ENCODE results near the gene CMTM5.
"Not testable (repeated sequence)": the region's sequence is repeated elsewhere in the genome, so short reads cannot be mapped to it uniquely, and the experiment has no call there.

The CMTM5 gene

DNA sequence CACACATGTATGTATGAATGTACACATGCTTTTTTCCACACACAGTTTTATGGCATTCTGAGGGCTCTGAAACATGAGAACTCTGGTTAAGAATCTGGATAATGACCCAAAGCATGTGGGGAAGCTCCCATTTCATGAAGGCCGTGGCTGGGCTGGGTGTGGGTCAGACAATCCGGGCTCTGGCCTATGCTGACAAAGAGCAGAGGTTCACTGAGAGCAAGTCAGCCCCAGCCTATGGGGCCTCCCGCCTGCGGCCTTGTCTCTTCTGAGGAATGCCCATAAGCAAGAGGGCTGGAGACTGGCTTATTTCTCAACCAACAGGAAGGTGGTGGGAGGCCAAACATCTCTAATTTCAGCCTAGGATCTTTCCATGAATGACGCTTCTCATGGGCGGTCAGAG lies 22.7 kb downstream of the CMTM5 start:
- DNase-seq (ENCODE audit: low spot score) = no peak

DNA sequence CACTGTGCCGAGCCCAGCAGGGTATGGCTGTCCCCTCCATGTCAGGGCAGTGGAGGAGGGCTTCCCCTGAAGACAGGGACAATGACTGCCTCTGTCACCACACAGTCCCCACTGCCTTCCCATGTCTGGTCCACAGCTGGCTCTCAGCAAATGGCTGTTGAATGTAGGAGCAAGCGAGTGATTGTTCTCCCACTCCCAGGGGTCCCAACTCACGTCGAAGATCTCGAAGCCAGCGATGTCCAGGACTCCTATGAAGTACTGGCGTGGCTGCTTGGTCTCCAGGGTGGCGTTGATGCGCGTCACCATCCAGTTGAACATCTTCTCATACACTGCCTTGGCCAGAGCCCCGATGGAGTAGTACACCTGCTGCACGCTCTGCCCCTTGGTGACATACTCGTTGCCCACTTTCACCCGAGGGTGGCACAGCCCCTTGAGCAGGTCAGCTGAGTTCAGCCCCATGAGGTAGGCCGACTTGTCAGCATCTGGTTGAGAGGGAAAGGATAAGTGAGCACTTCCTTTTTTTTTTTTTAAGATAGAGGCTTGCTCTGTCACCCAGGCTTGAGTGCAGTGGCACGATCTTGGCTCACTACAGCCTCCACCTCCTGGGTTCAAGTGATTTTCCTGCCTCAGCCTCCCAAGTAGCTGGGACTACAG lies 23.8 kb downstream of the CMTM5 start:
- not testable (repeated sequence) for DNase-seq (ENCODE audit: low spot score)

DNA sequence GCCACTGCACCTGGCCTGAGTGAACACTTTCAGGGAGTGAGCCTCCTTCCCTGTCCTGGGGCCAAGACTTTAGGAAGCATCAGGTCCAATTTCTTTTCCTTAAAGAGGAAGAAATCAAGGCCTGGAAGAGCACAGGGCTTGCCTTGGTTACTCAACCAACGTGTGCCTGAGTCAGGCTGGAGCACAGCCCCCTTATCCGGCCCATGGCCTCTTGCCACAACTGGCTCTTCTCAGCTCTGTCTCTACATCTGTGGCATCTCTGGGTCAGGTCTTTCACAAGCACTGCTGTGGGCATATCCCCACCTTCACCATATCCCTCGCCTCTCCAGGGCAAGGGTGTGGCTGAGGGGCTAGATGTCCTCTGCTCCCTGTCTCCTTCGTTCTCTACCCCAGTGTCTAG lies 24.4 kb downstream of the CMTM5 start:
- DNase-seq (ENCODE audit: low spot score) = no peak

DNA sequence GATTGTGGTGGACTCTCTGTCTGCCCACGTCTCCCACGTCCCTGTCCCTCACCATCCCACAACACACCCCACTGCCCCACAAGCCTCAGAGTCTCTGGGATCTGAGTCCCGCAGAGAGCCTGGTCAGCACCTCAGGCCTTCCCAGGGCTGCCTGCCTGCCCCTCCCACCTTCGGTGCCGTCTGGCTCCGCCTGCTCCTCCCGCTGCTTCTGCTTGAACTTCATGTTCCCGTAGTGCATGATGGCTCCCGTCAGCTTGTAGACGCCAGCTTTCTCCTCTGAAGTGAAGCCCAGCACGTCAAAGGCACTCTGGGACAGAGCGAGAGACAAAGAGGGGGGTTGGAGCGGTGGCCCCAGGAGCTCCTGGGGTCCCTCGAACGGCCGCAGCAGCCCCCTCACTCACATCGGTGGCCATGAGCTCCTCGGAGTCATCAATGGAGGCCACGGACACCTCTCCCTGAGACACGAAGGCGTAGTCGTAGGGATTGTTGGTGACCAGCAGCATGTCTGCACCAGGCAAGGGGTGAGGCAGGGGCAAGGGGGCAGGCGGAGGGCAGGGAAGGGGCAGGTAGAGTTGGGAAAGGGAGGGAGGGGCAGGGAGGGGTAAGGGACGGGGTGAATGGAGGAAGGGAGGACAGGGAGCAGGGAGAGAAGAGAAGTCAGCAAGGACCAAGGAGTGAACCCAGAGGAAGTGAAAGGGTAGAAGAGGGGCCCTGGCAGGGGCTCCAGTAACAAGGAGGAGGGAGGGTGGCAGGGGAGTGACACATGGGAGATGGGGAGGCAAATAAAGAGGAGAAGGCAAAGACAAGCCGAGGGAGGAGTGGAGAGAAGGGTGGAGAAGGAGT lies 25.7 kb downstream of the CMTM5 start:
- DNase-seq (ENCODE audit: low spot score) = no peak

DNA sequence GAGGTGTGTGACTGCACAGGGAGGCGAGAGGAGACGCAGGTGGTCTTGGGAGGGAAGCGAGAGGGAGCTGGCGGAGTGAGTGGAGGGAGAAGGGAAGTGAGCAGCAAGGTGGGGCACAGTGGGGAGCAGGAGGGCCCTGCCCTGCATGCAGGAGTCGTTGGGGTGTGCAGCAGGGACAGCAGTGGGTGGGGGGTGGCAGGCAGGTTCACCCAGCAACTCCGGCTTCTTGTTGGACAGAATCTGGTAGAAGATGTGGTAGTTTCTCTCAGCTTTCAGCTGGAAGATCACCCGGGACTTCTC lies 26.2 kb downstream of the CMTM5 start:
- no peak for DNase-seq (ENCODE audit: low spot score)

DNA sequence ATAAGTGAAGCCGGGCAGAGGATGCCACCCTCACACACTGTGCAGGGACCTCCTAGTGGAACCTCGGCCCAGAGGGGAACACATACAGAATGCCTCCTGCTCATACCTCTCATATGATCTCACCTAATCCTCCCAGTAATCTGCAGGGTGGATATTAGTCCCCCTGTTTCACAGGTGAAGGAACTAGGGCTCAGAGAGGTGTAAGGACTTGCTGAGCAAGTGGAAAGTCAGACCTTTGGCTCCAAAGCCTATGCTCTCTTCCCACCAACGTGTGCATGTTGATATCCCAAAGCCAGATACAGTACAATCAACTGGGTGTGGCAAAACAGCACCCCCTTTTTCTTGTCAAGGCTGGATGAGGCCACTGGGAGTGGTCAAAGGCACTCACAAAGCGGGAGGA lies 27.1 kb downstream of the CMTM5 start:
- no peak for DNase-seq (ENCODE audit: low spot score)

DNA sequence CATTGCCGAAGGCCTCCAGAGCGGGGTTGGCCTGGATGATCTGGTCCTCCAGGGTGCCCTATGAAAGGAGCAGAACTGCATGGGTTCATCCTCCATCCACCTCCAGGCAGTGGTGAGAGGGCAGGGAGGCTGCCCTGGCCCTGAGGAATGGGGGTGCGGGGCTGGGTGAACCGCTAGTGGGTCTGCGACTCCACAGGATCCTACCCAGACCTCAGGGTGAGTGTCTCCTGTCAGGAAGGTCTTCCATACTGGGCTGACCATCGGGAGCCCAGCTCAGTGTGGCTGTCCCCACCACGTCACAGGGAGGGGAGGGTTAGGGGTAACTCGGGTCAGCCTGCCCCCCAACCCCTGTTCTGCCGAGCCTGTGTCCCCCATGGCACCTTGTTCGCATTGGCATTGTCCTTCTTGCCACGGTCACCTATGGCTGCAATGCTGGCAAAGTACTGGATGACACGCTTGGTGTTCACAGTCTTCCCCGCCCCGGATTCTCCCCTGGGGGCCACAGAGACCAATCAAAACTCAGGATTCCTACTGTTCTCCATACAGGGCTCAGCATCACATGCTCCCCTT lies 27.6 kb downstream of the CMTM5 start:
- DNase-seq (ENCODE audit: low spot score) = no peak

DNA sequence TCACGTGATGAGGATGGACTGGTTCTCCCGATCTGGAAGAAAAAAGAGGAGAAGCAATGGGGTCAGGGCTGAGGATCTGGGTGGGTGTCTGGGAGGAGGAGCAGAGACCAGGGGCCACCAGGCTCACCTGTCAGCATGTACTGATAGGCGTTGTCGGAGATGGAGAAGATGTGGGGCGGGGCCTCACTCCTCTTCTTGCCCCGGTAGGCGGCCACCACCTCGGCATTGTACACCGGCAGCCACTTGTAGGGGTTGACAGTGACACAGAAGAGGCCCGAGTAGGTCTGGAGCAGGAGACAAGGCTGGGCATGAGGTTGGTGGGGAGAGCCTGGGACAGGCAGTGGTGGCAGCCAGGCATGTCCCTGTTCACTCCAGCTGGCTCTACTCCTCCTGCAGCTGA lies 28.2 kb downstream of the CMTM5 start:
- no peak for DNase-seq (ENCODE audit: low spot score)

DNA sequence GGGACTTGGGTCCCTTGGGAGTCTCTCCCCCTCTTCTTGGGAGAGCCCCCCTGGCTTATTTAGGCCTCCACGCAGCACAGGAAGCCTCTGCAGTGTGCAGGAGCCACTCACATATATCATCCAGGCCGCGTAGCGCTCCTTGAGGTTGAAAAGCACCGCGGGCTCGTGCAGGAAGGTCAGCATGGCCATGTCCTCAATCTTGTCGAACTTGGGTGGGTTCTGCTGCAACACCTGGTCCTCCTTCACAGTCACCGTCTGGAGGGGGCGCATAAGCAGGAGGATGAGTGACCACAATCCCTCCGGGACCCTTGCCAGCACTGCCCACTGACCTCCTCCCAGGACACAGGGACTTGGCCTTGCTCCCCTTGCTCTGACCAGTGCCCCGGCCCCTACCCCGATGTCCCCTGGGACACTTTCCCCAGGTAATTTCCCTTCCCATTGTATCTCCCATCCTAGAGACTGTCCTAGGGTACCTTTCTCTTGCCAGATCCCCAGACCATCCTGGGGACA lies 28.7 kb downstream of the CMTM5 start:
- no peak for DNase-seq (ENCODE audit: low spot score)

DNA sequence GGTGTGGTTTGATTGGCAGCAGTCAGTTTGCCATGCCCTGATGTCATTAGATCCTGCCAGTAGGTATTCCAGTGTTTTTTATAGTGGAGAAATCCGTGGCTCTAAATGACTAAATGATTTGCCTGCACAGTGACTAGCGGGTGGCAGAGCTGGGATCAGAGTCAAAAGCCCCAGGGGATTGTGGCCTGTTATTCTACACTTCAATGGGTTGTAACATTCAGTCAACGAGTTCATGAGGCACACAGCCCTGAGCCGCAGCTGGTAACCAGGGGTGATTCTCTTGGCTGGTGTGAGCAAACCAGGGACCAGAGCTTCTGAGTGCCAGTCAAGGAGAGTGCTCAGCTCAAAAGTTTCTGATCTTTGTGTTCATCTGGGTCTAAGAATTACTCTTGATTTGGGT lies 29.4 kb downstream of the CMTM5 start:
- no peak for DNase-seq (ENCODE audit: low spot score)

DNA sequence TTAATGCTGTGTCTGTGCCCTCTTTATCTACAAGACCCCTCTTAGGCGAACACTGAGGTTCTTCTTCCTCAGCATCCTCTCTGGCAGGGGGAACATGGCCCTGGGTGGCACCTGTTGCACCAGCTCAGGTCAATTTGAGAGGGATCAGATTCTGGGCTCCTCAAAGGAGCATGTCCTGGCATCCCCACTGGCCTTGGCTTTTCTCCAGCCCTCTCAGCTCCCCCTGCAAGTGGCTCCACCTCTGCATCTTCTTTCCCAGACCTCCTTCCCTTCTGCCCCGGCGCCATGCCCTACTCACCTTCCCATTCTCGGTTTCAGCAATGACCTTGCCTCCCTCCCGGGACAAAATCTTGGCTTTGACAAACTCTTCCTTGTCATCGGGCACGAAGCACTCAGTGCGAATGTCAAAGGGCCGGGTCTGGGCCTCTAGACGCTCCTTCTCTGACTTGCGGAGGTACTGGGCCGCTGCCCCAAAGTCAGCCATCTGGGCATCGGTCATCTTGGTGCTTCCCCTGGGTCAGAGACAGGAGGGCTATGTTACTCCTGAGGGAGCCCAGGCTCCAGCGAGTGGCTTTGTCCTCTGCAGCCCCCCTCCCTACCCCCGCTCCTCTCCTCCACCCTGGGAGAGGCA lies 30.0 kb downstream of the CMTM5 start:
- no peak for DNase-seq (ENCODE audit: low spot score)

DNA sequence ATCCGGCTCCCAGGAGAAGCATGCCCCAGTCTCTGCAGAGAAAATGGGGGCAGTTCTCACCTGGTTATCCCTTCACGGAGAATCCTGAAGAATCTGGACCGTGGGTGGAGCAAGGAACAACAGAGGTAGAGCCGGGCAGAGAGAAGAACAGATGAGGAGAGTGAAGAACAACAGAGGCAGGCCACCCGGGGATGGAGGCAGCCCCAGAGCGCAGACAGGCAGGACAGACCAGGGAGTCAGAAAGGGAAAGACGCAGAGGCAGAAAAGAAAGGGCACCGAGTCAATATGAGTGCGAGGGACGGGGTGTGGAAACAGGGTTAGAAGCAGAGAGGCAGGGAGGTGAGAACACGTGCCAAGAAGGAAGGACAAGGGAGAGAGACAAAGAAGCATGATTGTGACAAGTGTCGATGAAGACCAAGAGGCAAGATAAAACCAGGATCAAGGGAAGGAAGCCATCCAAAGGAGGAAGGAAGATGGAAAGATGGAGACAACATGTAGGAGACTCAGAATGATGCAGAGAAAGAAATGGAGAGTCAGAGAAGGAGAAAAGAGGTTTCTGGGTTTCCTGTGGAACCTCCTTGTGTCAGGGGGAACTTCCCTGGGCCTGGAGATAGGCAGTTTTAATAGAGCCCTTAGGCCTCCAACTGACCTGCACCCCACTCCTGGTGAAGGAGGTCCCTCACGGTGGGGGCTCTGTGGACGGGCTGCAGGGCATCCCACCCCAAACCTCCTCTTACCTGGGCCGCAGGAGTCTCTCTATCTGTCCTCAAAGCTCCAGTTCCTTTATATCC lies 30.9 kb downstream of the CMTM5 start, which contains the start of gene MYH6:
MYH6 (minus strand) TSS at position 758 of the 791 bp plus-strand sequence. CDS start 1,050 bp downstream, outside the sequence.
- DNase-seq (ENCODE audit: low spot score) = no peak

DNA sequence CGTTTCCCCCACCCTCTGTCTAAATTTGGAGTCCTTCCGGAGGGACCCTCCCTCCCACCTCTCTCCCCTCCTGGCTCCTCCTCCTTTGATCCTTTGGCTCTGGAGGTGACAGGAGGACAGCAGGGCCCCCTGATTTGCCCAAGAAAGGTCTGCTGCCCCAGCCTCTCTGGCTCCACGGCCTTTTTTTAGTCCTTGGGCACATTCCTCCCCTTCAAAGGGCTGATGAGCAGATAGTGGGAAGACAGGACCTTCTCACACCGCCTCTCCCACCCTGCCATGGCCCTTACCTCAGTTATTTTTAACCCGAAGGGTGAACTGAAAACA lies 31.4 kb downstream of the CMTM5 start:
- no peak for DNase-seq (ENCODE audit: low spot score)

DNA sequence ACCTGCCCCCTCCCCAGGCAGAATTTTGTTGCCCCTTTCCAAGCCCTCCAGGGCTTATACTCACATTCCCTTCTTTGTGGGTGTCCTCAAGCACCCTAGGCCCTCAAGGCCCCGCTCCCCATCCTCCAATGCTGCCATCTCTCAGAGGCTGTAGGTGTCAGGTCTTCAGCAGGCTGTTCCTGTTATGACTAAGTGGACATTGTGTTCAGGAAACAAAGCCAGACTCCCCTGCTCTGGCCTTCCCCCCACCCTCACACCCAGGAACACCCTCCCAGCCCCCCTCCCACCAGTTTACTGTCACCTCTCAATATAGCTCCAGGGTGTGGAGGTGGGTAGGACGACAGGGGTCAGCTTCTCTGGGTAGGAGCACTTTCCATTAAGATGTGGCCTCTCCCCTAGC lies 32.6 kb downstream of the CMTM5 start:
- no peak for DNase-seq (ENCODE audit: low spot score)

DNA sequence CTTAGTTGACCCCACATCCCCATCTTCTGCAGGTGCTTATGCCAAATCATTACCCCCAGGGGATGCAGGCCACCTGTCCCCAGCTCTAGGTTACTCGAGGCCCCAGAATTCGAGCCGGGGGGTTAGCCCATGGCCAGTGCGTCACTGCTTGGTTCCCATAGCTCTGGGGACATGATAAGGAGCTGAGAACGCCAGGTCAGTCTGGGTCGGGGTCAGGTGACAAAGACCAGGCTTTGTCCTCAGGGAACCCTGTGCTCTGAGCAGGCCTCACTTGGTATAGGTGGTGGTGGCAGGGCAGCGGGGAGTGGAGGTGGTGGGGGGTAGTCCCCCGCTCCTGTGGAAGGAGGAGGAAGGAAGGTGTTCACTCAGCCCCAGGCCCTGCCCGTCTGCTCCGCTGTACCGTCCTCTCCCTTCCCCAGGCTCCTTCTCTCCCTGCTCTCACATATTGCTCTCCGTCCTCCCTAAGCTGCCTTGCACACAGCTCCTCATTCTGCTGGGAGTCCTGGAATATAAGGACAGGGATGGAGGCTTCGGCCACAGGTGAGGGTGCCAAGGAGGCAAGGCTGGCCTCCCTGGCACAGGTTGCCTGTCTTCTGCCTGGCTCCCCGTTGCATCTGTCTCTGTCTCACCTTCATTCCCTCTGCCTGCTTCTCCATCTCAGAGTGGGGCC lies 33.3 kb downstream of the CMTM5 start:
- DNase-seq (ENCODE audit: low spot score) = no peak

DNA sequence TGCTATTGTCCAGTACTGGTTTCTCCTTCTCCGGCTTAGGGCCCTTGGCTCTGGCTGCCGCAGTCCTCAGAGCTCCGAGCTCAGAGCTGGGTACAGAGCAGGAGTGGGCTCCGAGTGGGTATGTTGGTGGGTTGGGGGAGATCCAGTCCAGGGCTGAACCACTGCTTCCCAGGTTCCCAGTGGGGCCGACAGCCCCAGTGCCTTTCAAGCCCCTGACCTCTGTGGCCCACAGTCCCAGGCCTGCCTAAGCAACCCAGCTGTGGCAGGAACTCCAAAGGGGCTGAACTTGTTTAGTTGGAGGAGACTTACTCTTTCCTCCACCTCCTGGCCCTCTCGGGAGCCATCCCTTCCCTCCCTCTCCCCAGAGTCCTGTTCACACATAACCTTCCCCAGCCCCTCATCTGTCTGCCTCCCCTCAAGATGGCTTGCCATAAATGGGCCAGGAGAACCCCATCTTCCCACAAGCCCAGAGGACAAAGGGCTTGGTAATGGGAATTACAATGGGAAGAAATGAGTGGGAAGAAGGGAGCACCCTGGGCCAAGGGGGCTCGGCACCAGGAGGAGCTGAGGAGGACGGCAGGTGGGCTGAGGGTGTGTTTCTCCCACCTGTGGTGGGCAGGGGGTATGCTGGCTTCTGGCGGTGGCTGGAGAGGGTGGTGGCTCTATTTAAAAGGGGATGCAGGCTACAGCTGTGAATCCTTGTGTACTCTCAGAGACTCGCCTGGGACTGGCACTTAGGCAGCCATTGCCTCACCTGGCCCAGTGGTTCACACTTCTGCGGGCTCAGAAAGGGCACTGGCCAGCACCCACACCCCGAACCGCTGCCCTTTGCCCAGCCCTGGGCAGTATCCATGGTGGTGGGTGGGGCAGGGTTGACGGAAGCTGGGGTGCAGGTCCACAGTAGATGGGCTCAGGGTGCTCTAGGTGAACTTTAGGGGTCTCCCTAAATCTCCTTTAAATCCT lies 35.0 kb downstream of the CMTM5 start:
- no peak for DNase-seq (ENCODE audit: low spot score)

DNA sequence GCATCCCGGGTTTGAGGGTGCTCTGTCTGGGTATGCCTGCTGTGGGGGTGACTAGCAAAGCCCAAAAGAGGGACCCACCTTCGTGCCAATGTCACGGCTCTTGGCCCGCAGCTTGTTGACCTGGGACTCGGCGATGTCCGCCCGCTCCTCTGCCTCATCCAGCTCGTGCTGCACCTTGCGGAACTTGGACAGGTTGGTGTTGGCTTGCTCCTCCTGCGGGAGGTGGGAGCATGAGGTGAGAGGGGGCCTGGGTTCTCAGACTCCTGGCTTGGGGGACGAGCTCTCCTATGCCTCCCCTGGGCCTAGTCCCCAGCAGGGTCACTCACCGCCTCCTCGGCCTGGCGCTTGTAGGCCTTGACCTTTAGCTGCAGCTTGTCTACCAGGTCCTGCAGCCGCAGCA lies 36.8 kb downstream of the CMTM5 start:
- no peak for DNase-seq (ENCODE audit: low spot score)

DNA sequence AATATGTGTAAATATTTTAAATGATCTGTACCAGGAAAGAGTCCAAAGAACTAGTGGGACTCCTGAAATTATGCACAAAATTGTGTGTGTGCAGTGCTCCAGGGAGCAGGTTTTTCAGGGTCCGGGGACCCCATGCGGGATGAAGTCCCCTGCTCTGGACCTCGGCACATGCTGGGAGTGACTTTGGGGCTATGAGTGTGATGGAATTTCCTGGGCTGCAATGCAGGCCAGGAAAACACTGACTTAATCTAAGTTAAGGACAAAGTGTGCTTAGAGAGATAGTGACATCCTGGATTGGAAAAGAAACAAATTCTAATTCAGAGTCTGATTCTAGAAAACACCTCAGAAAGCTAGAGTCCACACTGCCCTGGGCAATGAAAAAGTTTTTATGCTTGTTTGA lies 37.4 kb downstream of the CMTM5 start:
- no peak for DNase-seq (ENCODE audit: low spot score)

DNA sequence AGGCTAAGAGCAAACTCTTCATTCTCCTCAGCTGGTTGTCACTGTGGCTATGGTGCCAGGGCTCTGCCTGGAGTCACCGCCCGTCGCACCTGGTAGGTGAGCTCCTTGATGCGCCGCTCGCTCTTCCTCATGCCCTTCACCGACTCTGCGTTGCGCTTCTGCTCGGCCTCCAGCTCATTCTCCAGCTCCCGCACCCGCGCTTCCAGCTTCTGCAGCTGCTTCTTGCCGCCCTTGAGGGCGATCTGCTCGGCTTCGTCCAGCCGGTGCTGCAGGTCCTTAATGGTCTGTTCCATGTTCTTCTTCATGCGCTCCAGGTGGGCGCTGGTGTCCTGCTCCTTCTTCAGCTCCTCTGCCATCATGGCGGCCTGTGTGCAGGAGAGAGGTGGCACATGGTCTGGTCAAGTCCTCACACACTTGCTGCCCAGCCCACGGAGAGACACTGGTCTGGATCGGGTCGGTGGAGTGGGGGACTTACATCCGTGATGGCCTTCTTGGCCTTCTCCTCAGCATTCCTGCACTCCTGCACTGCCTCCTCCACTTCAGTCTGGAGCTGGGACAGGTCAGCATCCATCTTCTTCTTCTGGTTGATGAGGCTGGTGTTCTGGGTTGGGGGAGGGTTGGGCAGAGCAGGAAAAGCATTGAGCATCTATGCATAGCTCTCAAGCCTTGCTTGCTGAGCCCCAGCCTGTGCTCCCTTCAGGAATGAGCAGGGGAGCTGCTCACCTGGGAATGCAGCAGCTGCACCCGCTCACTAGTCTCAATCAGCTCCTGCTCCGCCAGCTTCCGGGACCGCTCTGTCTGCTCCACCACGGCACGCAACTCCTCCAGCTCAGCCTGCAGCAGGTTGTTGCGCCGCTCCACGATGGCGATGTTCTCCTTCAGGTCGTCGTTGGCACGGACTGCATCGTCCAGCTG lies 38.3 kb downstream of the CMTM5 start:
- no peak for DNase-seq (ENCODE audit: low spot score)
